Measurements from ENCODE around the gene P2RY2. TPM values are rescaled to one million over a fixed set of nuclear protein-coding genes. Genes with fewer than 3 reads are reported as not detected.

P2RY2 gene
- total and polyA plus RNA-seq, 2 of the 8 experiments (the other 6 are each of a cell fraction or from before 2014, with no cell fraction given), result 1.0 to 1.5 TPM

DNA sequence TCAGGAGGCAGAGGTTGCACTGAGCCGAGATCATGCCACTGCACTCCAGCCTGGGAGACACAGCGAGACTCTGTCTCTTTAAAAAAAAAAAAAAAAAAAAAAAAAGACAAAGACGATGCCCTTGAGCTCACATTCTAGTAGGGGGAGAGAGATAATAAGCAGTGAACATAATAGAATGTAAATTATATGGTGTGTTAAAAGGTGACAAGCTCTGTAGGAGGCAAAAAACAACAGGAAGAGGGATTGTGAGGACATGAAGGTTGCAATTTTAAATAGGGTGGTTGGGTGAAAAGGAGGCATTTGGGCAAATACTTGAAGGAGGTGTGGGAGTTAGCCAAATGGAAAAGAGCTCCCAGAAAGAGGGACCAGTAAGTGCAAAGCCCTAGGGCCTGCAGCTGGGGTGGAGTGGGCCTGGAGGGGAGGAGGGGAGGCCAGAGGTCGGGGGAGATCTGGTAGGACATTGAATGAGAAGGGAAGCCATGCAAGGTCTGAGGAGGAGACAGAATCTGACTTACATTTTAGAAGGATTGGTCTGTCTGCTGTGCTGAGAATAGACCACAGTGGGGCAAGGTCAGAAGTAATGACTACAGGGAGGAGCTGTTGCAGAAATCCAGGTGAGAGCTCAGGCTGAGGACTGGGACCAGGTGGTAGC lies 26.6 kb downstream of the P2RY2 start (continued):
- TF ChIP-seq, protein P1, sequence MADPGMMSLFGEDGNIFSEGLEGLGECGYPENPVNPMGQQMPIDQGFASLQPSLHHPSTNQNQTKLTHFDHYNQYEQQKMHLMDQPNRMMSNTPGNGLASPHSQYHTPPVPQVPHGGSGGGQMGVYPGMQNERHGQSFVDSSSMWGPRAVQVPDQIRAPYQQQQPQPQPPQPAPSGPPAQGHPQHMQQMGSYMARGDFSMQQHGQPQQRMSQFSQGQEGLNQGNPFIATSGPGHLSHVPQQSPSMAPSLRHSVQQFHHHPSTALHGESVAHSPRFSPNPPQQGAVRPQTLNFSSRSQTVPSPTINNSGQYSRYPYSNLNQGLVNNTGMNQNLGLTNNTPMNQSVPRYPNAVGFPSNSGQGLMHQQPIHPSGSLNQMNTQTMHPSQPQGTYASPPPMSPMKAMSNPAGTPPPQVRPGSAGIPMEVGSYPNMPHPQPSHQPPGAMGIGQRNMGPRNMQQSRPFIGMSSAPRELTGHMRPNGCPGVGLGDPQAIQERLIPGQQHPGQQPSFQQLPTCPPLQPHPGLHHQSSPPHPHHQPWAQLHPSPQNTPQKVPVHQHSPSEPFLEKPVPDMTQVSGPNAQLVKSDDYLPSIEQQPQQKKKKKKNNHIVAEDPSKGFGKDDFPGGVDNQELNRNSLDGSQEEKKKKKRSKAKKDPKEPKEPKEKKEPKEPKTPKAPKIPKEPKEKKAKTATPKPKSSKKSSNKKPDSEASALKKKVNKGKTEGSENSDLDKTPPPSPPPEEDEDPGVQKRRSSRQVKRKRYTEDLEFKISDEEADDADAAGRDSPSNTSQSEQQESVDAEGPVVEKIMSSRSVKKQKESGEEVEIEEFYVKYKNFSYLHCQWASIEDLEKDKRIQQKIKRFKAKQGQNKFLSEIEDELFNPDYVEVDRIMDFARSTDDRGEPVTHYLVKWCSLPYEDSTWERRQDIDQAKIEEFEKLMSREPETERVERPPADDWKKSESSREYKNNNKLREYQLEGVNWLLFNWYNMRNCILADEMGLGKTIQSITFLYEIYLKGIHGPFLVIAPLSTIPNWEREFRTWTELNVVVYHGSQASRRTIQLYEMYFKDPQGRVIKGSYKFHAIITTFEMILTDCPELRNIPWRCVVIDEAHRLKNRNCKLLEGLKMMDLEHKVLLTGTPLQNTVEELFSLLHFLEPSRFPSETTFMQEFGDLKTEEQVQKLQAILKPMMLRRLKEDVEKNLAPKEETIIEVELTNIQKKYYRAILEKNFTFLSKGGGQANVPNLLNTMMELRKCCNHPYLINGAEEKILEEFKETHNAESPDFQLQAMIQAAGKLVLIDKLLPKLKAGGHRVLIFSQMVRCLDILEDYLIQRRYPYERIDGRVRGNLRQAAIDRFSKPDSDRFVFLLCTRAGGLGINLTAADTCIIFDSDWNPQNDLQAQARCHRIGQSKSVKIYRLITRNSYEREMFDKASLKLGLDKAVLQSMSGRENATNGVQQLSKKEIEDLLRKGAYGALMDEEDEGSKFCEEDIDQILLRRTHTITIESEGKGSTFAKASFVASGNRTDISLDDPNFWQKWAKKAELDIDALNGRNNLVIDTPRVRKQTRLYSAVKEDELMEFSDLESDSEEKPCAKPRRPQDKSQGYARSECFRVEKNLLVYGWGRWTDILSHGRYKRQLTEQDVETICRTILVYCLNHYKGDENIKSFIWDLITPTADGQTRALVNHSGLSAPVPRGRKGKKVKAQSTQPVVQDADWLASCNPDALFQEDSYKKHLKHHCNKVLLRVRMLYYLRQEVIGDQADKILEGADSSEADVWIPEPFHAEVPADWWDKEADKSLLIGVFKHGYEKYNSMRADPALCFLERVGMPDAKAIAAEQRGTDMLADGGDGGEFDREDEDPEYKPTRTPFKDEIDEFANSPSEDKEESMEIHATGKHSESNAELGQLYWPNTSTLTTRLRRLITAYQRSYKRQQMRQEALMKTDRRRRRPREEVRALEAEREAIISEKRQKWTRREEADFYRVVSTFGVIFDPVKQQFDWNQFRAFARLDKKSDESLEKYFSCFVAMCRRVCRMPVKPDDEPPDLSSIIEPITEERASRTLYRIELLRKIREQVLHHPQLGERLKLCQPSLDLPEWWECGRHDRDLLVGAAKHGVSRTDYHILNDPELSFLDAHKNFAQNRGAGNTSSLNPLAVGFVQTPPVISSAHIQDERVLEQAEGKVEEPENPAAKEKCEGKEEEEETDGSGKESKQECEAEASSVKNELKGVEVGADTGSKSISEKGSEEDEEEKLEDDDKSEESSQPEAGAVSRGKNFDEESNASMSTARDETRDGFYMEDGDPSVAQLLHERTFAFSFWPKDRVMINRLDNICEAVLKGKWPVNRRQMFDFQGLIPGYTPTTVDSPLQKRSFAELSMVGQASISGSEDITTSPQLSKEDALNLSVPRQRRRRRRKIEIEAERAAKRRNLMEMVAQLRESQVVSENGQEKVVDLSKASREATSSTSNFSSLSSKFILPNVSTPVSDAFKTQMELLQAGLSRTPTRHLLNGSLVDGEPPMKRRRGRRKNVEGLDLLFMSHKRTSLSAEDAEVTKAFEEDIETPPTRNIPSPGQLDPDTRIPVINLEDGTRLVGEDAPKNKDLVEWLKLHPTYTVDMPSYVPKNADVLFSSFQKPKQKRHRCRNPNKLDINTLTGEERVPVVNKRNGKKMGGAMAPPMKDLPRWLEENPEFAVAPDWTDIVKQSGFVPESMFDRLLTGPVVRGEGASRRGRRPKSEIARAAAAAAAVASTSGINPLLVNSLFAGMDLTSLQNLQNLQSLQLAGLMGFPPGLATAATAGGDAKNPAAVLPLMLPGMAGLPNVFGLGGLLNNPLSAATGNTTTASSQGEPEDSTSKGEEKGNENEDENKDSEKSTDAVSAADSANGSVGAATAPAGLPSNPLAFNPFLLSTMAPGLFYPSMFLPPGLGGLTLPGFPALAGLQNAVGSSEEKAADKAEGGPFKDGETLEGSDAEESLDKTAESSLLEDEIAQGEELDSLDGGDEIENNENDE (IDR thresholded peaks at IDR 0.05; ENCODE audit: insufficient replicate concordance, low read length), result no peak
- TF ChIP-seq EP300 (IDR thresholded peaks at IDR 0.05; ENCODE audit: borderline replicate concordance in 1 of 2, low read depth in 2 of 2, low read length in 2 of 2), result no peak
- TF ChIP-seq, protein P2, sequence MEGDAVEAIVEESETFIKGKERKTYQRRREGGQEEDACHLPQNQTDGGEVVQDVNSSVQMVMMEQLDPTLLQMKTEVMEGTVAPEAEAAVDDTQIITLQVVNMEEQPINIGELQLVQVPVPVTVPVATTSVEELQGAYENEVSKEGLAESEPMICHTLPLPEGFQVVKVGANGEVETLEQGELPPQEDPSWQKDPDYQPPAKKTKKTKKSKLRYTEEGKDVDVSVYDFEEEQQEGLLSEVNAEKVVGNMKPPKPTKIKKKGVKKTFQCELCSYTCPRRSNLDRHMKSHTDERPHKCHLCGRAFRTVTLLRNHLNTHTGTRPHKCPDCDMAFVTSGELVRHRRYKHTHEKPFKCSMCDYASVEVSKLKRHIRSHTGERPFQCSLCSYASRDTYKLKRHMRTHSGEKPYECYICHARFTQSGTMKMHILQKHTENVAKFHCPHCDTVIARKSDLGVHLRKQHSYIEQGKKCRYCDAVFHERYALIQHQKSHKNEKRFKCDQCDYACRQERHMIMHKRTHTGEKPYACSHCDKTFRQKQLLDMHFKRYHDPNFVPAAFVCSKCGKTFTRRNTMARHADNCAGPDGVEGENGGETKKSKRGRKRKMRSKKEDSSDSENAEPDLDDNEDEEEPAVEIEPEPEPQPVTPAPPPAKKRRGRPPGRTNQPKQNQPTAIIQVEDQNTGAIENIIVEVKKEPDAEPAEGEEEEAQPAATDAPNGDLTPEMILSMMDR (IDR thresholded peaks at IDR 0.05; ENCODE audit: control extremely low read depth in 1 of 3, insufficient read depth in 1 of 3, low read depth in 1 of 3, low read length in 3 of 3), result no peak
- TF ChIP-seq BACH1 (IDR thresholded peaks at IDR 0.05; ENCODE audit: low read length), result no peak
- TF ChIP-seq YY1 (IDR thresholded peaks at IDR 0.05; ENCODE audit: low read depth, low read length), result no peak
- no peak for TF ChIP-seq POU5F1 (IDR thresholded peaks at IDR 0.05; ENCODE audit: low read depth, low read length)
- no peak for TF ChIP-seq TAF7 (optimal IDR thresholded peaks at IDR 0.05; ENCODE audit: borderline replicate concordance, low read depth, low read length)
